GM12891 (cell line): ENCODE measurements around the gene MAD1L1.

Experiments used
- DNase-seq: peaks from one replicate; pipeline ENCODE4 v3.0.0; 2011; ENCODE audit warnings: low spot score; ENCODE audit not compliant: insufficient read length
- FAIRE-seq: peaks from 2 replicates; lab custom pipeline; 2011; peaks lifted over from hg19 to GRCh38; lab: Jason Lieb, UNC
- PAX5 ChIP-seq: IDR thresholded peaks from 2 replicates; pipeline ENCODE4 v1.6.1; 2011; ENCODE audit warnings: low read length, moderate library complexity, mild to moderate bottlenecking; ENCODE audit not compliant: insufficient read depth, severe bottlenecking
- POLR2A ChIP-seq: IDR thresholded peaks from 2 replicates; pipeline ENCODE4 v1.6.1; 2011; ENCODE audit warnings: low read depth, low read length, control low read depth
- POLR2AphosphoS5 ChIP-seq: IDR thresholded peaks from 2 replicates; pipeline ENCODE4 v1.6.1; 2011; ENCODE audit warnings: low read depth, low read length, control low read depth
- POU2F2 ChIP-seq: IDR thresholded peaks from 2 replicates; pipeline ENCODE4 v1.6.1; 2011; ENCODE audit warnings: low read depth, mild to moderate bottlenecking, control low read depth, low read length, moderate library complexity
- SPI1 ChIP-seq: IDR thresholded peaks from 2 replicates; pipeline ENCODE4 v1.6.1; 2011; ENCODE audit warnings: low read depth, low read length, control low read depth
- TAF1 ChIP-seq: IDR thresholded peaks from 2 replicates; pipeline ENCODE4 v1.6.1; 2011; ENCODE audit warnings: low read depth, low read length, control low read depth

MAD1L1 gene

GRCh38 chr7:1807821-1808600 is 424.7 kb downstream of the MAD1L1 start:
- no peak for TF ChIP-seq POLR2AphosphoS5
- TF ChIP-seq PAX5, result no peak
- no peak for TF ChIP-seq POLR2A
- no peak for TF ChIP-seq SPI1
- TF ChIP-seq TAF1, result no peak
- no peak for TF ChIP-seq POU2F2
- FAIRE-seq, result peak; percentile 60
- DNase-seq, result no peak

- FAIRE-seq (no peak), DNase-seq (no peak)
Measured at GRCh38 chr7:1806354-1806753, 426.4 kb downstream of the MAD1L1 start.

DNA sequence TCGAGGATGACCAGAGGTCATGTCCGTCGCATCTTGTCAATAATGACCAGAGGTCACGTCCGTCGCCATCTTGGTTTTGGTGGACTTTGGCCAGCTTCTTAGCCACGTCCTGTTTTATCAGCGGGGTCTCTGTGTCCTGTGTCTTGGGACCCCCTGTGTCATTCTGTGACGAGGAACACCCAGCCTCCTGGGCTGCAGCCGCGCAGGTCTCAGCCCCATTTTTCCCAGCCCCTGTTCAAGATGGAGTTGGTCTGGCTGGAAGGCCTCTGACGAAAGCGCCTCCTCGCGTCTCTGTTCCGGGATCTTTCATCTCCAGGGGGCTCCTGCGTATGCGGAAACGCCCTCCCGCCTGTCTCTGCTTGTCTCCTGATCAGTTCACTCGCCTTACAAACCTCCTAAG is 428.4 kb downstream of the MAD1L1 start:
- TF ChIP-seq POLR2A (no peak), SPI1 (no peak), POU2F2 (no peak), TAF1 (no peak), POLR2AphosphoS5 (no peak), PAX5 (no peak)
- FAIRE-seq (no peak), DNase-seq (no peak)

More at GRCh38 chr7:1806354-1806753, 426.4 kb downstream of the MAD1L1 start:
- TF ChIP-seq PAX5 (no peak), POU2F2 (no peak), TAF1 (no peak), POLR2AphosphoS5 (no peak), SPI1 (no peak)

DNA sequence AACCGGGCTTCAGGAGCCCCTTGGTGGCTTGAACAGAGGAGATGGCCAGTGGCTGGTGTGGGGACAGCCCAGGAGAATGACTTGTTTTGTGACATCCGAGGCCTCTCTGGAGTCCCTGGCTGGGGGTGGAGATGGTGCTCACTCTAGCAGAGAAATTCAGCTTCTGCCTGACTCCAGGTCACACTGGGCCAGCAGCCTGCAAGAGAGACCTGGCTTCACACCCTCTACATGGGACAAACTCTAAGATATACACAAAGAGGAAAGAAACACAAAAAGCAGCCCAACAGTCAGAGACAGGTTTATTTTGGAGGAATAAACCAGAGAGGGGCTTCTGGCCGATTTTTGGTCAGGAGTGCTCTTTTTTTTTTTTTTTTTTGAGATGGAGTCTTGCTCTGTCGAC is 429.8 kb downstream of the MAD1L1 start:
- TF ChIP-seq TAF1, result no peak
- no peak for TF ChIP-seq POLR2A
- no peak for TF ChIP-seq PAX5
- TF ChIP-seq POU2F2, result no peak
- TF ChIP-seq SPI1, result no peak
- no peak for TF ChIP-seq POLR2AphosphoS5
- DNase-seq, result no peak
- FAIRE-seq, result no peak

DNA sequence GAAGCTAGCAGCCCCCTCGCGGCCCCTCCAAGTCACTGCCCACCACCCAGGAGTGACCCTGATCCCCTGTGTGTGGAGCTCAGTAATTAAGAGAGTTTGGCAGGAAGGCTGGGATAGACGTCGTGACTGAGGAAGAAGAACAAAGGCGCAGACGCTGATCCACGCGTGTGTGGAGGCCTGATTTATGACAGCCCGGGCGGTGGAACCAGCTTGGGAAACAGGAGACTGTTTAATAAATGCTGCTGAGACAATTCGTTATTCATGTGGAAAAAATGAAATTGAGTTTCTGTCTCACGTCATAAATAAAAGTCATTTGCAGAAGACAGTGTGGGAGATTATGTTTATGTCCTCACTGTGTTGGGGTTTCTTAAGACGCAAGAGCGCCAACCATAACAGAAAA is 431.8 kb downstream of the MAD1L1 start:
- DNase-seq, result no peak
- TF ChIP-seq SPI1 (no peak), POLR2A (no peak), TAF1 (no peak), PAX5 (no peak), POLR2AphosphoS5 (no peak), POU2F2 (no peak)
- no peak for FAIRE-seq

- no peak for TF ChIP-seq POLR2A
- no peak for TF ChIP-seq POU2F2
- DNase-seq (no peak), FAIRE-seq (no peak)
Measured at GRCh38 chr7:1798191-1798590, 434.6 kb downstream of the MAD1L1 start.

DNA sequence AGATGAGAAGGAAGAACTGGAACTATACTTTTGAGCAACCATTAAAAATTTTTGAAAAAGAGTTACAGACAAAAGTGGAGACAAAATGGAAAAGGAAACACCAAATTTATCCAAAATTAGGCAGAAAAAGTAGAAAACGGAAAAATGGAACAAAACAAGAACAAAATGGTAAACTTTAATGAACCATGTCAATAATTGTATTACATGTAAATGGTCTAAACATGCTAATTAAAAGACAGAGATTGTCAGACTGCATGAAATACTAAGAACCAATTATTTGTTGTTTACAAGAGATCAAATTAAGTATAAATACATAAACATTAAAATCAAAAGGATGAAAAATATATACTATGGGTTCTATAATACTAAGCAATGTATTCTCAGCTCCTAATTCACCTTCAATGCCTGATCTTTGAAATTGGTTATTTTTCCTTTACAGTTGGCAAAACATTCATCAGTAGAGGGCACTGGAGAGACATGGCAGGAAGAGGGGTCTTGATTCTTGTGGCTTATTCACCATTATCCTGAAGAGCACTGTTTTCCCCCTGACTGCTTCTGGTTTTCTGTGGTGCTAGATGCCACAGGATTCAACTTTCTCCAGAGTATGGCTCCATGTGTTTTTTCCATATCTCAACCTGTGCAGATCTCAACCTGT is 437.7 kb downstream of the MAD1L1 start:
- DNase-seq (no peak), FAIRE-seq (no peak)
- TF ChIP-seq POU2F2 (no peak), PAX5 (no peak), POLR2AphosphoS5 (no peak), POLR2A (no peak), SPI1 (no peak), TAF1 (no peak)

- TF ChIP-seq POLR2AphosphoS5 (no peak), PAX5 (no peak), POLR2A (no peak), TAF1 (no peak), SPI1 (no peak), POU2F2 (no peak)
- FAIRE-seq, result no peak
- no peak for DNase-seq
Measured at GRCh38 chr7:1787681-1788235, 445.0 kb downstream of the MAD1L1 start.

- DNase-seq, result no peak
- no peak for TF ChIP-seq PAX5
- TF ChIP-seq POLR2AphosphoS5, result no peak
- TF ChIP-seq POLR2A, result no peak
- no peak for TF ChIP-seq TAF1
- no peak for TF ChIP-seq POU2F2
- no peak for TF ChIP-seq SPI1
- FAIRE-seq, result no peak
Measured at GRCh38 chr7:1787241-1787640, 445.5 kb downstream of the MAD1L1 start.
